Caco-2 (cell line): ENCODE data around the gene TTC23. TPM values are rescaled to one million over a fixed set of nuclear protein-coding genes. Genes with fewer than 3 reads are reported as not detected.

Source experiments
- BruUV-seq: library from RNA; stranded (reverse); fragments of 400-500 nt; replicated peaks from 2 replicates; lab custom pipeline; 2021; lab: Mats Ljungman, UMichigan
- CTCF ChIA-PET: fragments of 300-600 bp; sonication (Branson Sonifier 250); formaldehyde crosslinking; loops from one replicate; lab custom pipeline; 2022; ENCODE audit warnings: antibody characterized with exemption; lab: Charles Lee
- POLR2A ChIA-PET: fragments of 300-600 bp; sonication (Branson Sonifier 250); formaldehyde crosslinking; loops from one replicate; lab custom pipeline; 2022; ENCODE audit warnings: antibody characterized with exemption; lab: Charles Lee
- DNase-seq, 2 experiments: peaks; one replicate each; pipeline versions ENCODE4 v3.0.0 to v3.0.0-alpha.2; 2020 to 2022
- H3K27me3 ChIP-seq: replicated peaks from 2 replicates; pipeline ENCODE4 v1.6.0; 2011; ENCODE audit warnings: low read length; ENCODE audit not compliant: control insufficient read depth, insufficient read depth
- H3K36me3 ChIP-seq: 2 replicates; pipeline ENCODE4 v1.5.1; 2011; ENCODE audit warnings: low read length; ENCODE audit not compliant: control insufficient read depth, insufficient read depth
- H3K4me1 ChIP-seq: fragments of 250-450 bp; sonication (Bioruptor Pico); 2 replicates; pipeline ENCODE4 v1.5.1; 2020; ENCODE audit warnings: mild to moderate bottlenecking
- H3K4me3 ChIP-seq: 2 replicates; pipeline ENCODE4 v1.5.1; 2011; ENCODE audit warnings: low read depth, mild to moderate bottlenecking, control low read depth, low read length
- H3K9me3 ChIP-seq: fragments of 250-450 bp; sonication (Bioruptor Pico); 2 replicates; pipeline ENCODE4 v1.5.1; 2020; ENCODE audit warnings: mild to moderate bottlenecking, moderate library complexity
- H3K27ac Mint-ChIP-seq: one replicate; pipeline ENCODE4 v1.8.0; 2022; ENCODE audit warnings: mixed read lengths; ENCODE audit not compliant: unreplicated experiment
- H3K27me3 Mint-ChIP-seq: one replicate; pipeline ENCODE4 v1.8.0; 2022; ENCODE audit warnings: mixed read lengths; ENCODE audit not compliant: insufficient read depth, unreplicated experiment
- H3K36me3 Mint-ChIP-seq: one replicate; pipeline ENCODE4 v1.8.0; 2022; ENCODE audit warnings: mild to moderate bottlenecking, mixed read lengths; ENCODE audit not compliant: insufficient read depth, unreplicated experiment
- H3K4me1 Mint-ChIP-seq: one replicate; pipeline ENCODE4 v1.8.0; 2022; ENCODE audit warnings: low read depth, mixed read lengths; ENCODE audit not compliant: unreplicated experiment
- H3K4me3 Mint-ChIP-seq: one replicate; pipeline ENCODE4 v1.8.0; 2022; ENCODE audit warnings: mild to moderate bottlenecking, moderate library complexity, mixed read lengths; ENCODE audit not compliant: unreplicated experiment
- H3K9me3 Mint-ChIP-seq: one replicate; pipeline ENCODE4 v1.8.0; 2022; ENCODE audit warnings: mixed read lengths; ENCODE audit not compliant: unreplicated experiment
- intact Hi-C: fragments of 100-400 bp; cut with micrococcal nuclease; formaldehyde crosslinking; loops from one replicate; pipeline ENCODE4 v1.10.0; 2022; ENCODE audit not compliant: unreplicated experiment
- total RNA-seq: library from RNA; stranded (reverse); gene quantifications from 2 replicates; pipeline ENCODE4 v1.2.3, GENCODE V29; 2022
- TF ChIP-seq, protein P1 (sequence below), 2 experiments: fragments of 200-600 bp in 1 of 2; IDR thresholded peaks; 1 replicate in 1 of 2; 2 replicates in 1 of 2; pipeline versions ENCODE4 v1.5.1 to v1.8.0; 2011 to 2022; ENCODE audit warnings: antibody characterized with exemption in 1 of 2, control low read depth in 1 of 2, inconsistent platforms in 1 of 2, low read depth in 1 of 2, low read length in 1 of 2, mild to moderate bottlenecking in 1 of 2, moderate library complexity in 1 of 2; ENCODE audit not compliant: insufficient read depth in 1 of 2, severe bottlenecking in 1 of 2, unreplicated experiment in 1 of 2

The TTC23 gene
- total RNA-seq, 1 experiment from 2014 or later, result 10.8 TPM

DNA sequence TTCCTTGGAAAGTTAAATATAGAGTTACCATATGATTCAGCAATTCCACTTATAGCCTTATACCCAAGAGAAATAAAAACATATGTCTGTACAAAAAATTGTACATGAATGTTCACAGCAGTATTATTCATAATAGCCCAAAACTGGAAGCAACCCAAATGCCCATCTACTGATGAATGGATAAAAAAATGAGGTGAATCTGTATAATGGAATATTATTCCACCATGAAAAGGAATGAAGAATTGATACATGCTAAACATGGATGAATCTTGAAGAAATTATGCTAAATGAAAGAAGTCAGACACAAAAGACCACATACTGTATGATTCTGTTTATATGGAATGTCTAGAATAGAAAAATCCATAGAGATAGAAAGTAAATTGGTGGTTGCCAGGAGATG lies 61.4 kb downstream of the TTC23 start:
- no peaks in the 10 kb centered on the region; the same call in 1 of the 2 replicates for H3K36me3 ChIP-seq
- H3K27ac Mint-ChIP-seq, result no peak overlapping the region
- H3K4me3 ChIP-seq, result no peak overlapping the region
- H3K27me3 Mint-ChIP-seq, result no peaks in the 10 kb centered on the region
- H3K4me1 Mint-ChIP-seq, result peaks cover 2% of the 10 kb centered on the region
- CTCF ChIA-PET, result no interaction called here
- intact Hi-C loops, result no loop called here
- POLR2A ChIA-PET, result no interaction called here
- peaks cover 17% of the 10 kb centered on the region for H3K36me3 Mint-ChIP-seq
- no peaks in the 10 kb centered on the region for H3K27me3 ChIP-seq
- H3K4me3 Mint-ChIP-seq, result no peak overlapping the region
- DNase-seq, result no peak
- TF ChIP-seq, protein P1, sequence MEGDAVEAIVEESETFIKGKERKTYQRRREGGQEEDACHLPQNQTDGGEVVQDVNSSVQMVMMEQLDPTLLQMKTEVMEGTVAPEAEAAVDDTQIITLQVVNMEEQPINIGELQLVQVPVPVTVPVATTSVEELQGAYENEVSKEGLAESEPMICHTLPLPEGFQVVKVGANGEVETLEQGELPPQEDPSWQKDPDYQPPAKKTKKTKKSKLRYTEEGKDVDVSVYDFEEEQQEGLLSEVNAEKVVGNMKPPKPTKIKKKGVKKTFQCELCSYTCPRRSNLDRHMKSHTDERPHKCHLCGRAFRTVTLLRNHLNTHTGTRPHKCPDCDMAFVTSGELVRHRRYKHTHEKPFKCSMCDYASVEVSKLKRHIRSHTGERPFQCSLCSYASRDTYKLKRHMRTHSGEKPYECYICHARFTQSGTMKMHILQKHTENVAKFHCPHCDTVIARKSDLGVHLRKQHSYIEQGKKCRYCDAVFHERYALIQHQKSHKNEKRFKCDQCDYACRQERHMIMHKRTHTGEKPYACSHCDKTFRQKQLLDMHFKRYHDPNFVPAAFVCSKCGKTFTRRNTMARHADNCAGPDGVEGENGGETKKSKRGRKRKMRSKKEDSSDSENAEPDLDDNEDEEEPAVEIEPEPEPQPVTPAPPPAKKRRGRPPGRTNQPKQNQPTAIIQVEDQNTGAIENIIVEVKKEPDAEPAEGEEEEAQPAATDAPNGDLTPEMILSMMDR (IDR thresholded peaks at IDR 0.05; ENCODE audit: insufficient read depth in 1 of 2, low read depth in 1 of 2, low read length in 1 of 2, severe bottlenecking in 1 of 2, unreplicated experiment in 1 of 2), result no peak
- BruUV-seq, result no TSS peak
- no peaks in the 10 kb centered on the region for H3K9me3 Mint-ChIP-seq
- H3K4me1 ChIP-seq, result no peaks in the 10 kb centered on the region
- H3K9me3 ChIP-seq, result peaks cover 8% of the 10 kb centered on the region; the same call in 1 of the 2 replicates

DNA sequence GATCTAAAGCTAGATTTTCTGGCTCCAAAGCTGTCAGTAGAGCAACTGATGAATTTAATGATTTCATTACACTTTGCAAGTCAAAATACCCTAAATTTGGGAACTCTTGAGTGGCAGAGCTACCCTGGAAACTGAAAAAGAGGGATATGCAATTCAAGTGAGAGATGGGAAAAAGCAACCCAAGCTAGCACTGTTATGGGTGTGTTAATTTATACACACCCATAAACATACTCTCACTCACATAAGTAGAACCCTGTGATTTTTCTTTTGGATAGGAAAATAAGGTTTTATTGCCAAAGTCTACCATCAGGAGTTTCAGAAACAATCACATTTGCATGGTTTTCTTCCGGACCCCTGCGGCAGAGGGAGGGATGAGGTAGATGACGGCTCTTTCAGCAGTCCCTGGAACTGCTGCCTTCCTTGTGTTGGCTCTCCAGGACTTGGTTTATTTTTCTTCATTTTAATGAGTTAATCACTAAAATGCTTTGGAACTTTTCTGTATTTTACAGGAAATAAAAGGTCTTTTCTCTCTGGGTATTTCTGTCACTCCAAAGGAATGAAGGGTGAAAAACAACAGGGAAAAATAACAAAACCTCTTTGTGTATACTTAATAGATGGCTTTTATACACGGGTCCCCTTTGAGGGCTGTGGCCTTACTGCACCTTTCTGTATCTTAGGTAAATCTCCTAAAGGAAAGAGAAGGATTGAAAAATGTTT lies 63.8 kb downstream of the TTC23 start:
- POLR2A ChIA-PET, result no interaction called here
- no TSS peak for BruUV-seq

DNA sequence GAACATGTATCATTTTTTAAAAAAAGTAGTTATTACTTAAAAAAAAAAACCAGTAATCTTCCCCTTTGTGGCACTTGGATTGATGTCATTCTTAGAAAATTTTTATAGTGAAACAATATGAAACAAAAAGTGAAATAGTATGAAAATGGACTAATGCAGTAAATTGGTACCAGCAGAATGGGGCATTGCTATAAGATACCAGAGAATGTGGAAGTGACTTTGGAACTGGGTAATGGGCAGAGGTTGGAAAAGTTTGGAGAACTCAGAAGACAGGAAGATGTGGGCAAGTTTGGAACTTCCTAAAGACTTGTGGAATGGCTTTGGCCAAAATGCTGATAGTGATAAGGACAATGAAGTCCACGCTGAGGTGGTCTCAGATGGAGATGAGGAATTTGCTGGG lies 66.6 kb downstream of the TTC23 start:
- H3K4me3 Mint-ChIP-seq, result no peak overlapping the region
- no peak overlapping the region for H3K27ac Mint-ChIP-seq
- BruUV-seq, result no TSS peak
- peaks cover 28% of the 10 kb centered on the region for H3K4me1 Mint-ChIP-seq
- TF ChIP-seq, protein P1 (IDR thresholded peaks at IDR 0.05; ENCODE audit: insufficient read depth in 1 of 2, low read depth in 1 of 2, low read length in 1 of 2, severe bottlenecking in 1 of 2, unreplicated experiment in 1 of 2), result no peak
- Histone ChIP-seq H3K9me3 (no peaks in the 10 kb centered on the region), H3K27me3 (no peaks in the 10 kb centered on the region), H3K4me3 (no peak overlapping the region), H3K4me1 (peaks cover 9% of the 10 kb centered on the region), H3K36me3 (no peaks in the 10 kb centered on the region)
- CTCF ChIA-PET, result interaction anchor here (0.7 kb wide), 1 partner anchor 82 kb away, joined by 3 read pairs; no protein-coding TSS in a partner anchor
- intact Hi-C loops, result no loop called here
- H3K27me3 Mint-ChIP-seq, result no peaks in the 10 kb centered on the region
- no peak for DNase-seq
- H3K9me3 Mint-ChIP-seq, result no peaks in the 10 kb centered on the region
- peaks cover 16% of the 10 kb centered on the region for H3K36me3 Mint-ChIP-seq
- POLR2A ChIA-PET, result no interaction called here

More for the DNA sequence above, 63.8 kb downstream of the TTC23 start:
- DNase-seq, result no peak
- H3K9me3 ChIP-seq, result no peaks in the 10 kb centered on the region
- Mint-ChIP-seq H3K9me3 (no peaks in the 10 kb centered on the region), H3K27ac (no peak overlapping the region), H3K27me3 (no peaks in the 10 kb centered on the region), H3K36me3 (peaks cover 16% of the 10 kb centered on the region), H3K4me3 (no peak overlapping the region), H3K4me1 (peaks cover 24% of the 10 kb centered on the region)
- CTCF ChIA-PET, result no interaction called here
- H3K36me3 ChIP-seq, result no peaks in the 10 kb centered on the region
- TF ChIP-seq, protein P1 (IDR thresholded peaks at IDR 0.05; ENCODE audit: insufficient read depth in 1 of 2, low read depth in 1 of 2, low read length in 1 of 2, severe bottlenecking in 1 of 2, unreplicated experiment in 1 of 2), result no peak
- peaks cover 7% of the 10 kb centered on the region for H3K4me1 ChIP-seq
- no peaks in the 10 kb centered on the region for H3K27me3 ChIP-seq
- intact Hi-C loops, result no loop called here
- no peak overlapping the region for H3K4me3 ChIP-seq
